Measurements from ENCODE around the gene PCDHGC5.

GRCh38 chr5:141501761-141502160 is 12.9 kb downstream of the PCDHGC5 start:
- TF ChIP-seq POLR2A (IDR thresholded peaks at IDR 0.05) (no peak), CTCF (IDR thresholded peaks at IDR 0.05) (no peak), POLR2AphosphoS5 (IDR thresholded peaks at IDR 0.05) (no peak)
